A673 (cell line): ENCODE results near the gene MIA2. TPM values are rescaled to one million over a fixed set of nuclear protein-coding genes. Genes with fewer than 3 reads are reported as not detected.

Source experiments
- BruUV-seq: library from RNA; stranded (reverse); fragments of 400-500 nt; replicated peaks from 2 replicates; lab custom pipeline; 2021; lab: Mats Ljungman, UMichigan
- CTCF ChIA-PET: fragments of 300-600 bp; sonication (Branson Sonifier 250); formaldehyde crosslinking; loops from one replicate; lab custom pipeline; 2022; ENCODE audit warnings: antibody characterized with exemption; lab: Charles Lee
- POLR2A ChIA-PET: fragments of 300-600 bp; sonication (Branson Sonifier 250); formaldehyde crosslinking; loops from one replicate; lab custom pipeline; 2022; ENCODE audit warnings: antibody characterized with exemption; ENCODE audit not compliant: low non-redundant PET; lab: Charles Lee
- DNase-seq: peaks from one replicate; pipeline ENCODE4 v3.0.0-alpha.2; 2015; ENCODE audit warnings: low spot score
- H3K27ac ChIP-seq: fragments of 200-600 bp; sonication (generic); 2 replicates; pipeline ENCODE4 v1.5.1; 2016; ENCODE audit warnings: mixed run types, low read depth, mild to moderate bottlenecking, mixed read lengths, antibody characterized with exemption, low read length; ENCODE audit not compliant: poor library complexity, severe bottlenecking
- H3K27me3 ChIP-seq: fragments of 200-600 bp; sonication (generic); replicated peaks from 2 replicates; pipeline ENCODE4 v1.6.1; 2017; ENCODE audit warnings: mixed run types, low read depth, mild to moderate bottlenecking, mixed read lengths, antibody characterized with exemption, low read length; ENCODE audit not compliant: insufficient read depth, poor library complexity
- H3K36me3 ChIP-seq: fragments of 200-600 bp; sonication (generic); 2 replicates; pipeline ENCODE4 v1.6.1; 2016; ENCODE audit warnings: mixed run types, mild to moderate bottlenecking, mixed read lengths, antibody characterized with exemption, low read length; ENCODE audit not compliant: insufficient read depth, poor library complexity, severe bottlenecking
- H3K4me1 ChIP-seq: fragments of 200-600 bp; sonication (generic); 2 replicates; pipeline ENCODE4 v1.6.1; 2017; ENCODE audit warnings: mixed run types, mild to moderate bottlenecking, mixed read lengths, antibody characterized with exemption, low read length; ENCODE audit not compliant: insufficient read depth, poor library complexity, severe bottlenecking
- H3K4me3 ChIP-seq: fragments of 200-600 bp; sonication (generic); 2 replicates; pipeline ENCODE4 v1.5.1; 2016; ENCODE audit warnings: low read depth, mixed run types, mild to moderate bottlenecking, mixed read lengths, low read length; ENCODE audit not compliant: poor library complexity, severe bottlenecking
- H3K9me3 ChIP-seq: fragments of 200-600 bp; sonication (generic); 2 replicates; pipeline ENCODE4 v1.6.1; 2016; ENCODE audit warnings: mixed run types, low read depth, mild to moderate bottlenecking, mixed read lengths, antibody characterized with exemption, low read length; ENCODE audit not compliant: poor library complexity, severe bottlenecking
- CTCF ChIP-seq: fragments of 300-800, 200-600 bp; sonication (generic); conservative IDR thresholded peaks from 2 replicates; pipeline ENCODE4 v1.5.1; 2017; ENCODE audit warnings: low read depth, mild to moderate bottlenecking, antibody characterized with exemption, low read length, moderate library complexity, mixed read lengths
- EZH2 ChIP-seq: fragments of 200-600 bp; sonication (generic); IDR thresholded peaks from 2 replicates; pipeline ENCODE4 v1.6.1; 2017; ENCODE audit warnings: borderline replicate concordance, low read depth, mild to moderate bottlenecking, mixed read lengths, antibody characterized with exemption, low read length; ENCODE audit not compliant: poor library complexity, severe bottlenecking
- intact Hi-C: fragments of 100-400 bp; cut with micrococcal nuclease; formaldehyde crosslinking; loops from one replicate; pipeline ENCODE4 v1.10.0; 2022; ENCODE audit not compliant: unreplicated experiment
- total RNA-seq: library from RNA; stranded (reverse); gene quantifications from 2 replicates; pipeline ENCODE4 v1.2.3, GENCODE V29; 2021

MIA2 gene
- total RNA-seq, 1 experiment from 2014 or later, result 16.7 TPM

- H3K4me1 ChIP-seq, result no peaks in the 10 kb centered on the region
- H3K27ac ChIP-seq, result no peak overlapping the region
- no peak for DNase-seq
- no peaks in the 10 kb centered on the region for H3K27me3 ChIP-seq
- TF ChIP-seq CTCF (no peak), EZH2 (no peak)
- BruUV-seq, result no TSS peak
- CTCF ChIA-PET, result no interaction called here
- no peak overlapping the region for H3K4me3 ChIP-seq
- intact Hi-C loops, result no loop called here
- no peaks in the 10 kb centered on the region for H3K9me3 ChIP-seq
- POLR2A ChIA-PET, result no interaction called here
- no peaks in the 10 kb centered on the region for H3K36me3 ChIP-seq
Measured at GRCh38 chr14:39364509-39364908, 130.8 kb downstream of the MIA2 start.

- no peaks in the 10 kb centered on the region for H3K36me3 ChIP-seq
- intact Hi-C loops, result loop anchor here (5.0 kb wide), 1 partner anchor 133 kb away; the partner anchor contains the start of gene MIA2
- H3K4me1 ChIP-seq, result no peaks in the 10 kb centered on the region
- no peaks in the 10 kb centered on the region for H3K9me3 ChIP-seq
- DNase-seq, result no peak
- H3K27me3 ChIP-seq, result no peaks in the 10 kb centered on the region
- CTCF ChIA-PET, result no interaction called here
- POLR2A ChIA-PET, result no interaction called here
- H3K4me3 ChIP-seq, result no peak overlapping the region
- H3K27ac ChIP-seq, result no peak overlapping the region
- no peak for TF ChIP-seq CTCF
- no peak for TF ChIP-seq EZH2
- BruUV-seq, result no TSS peak
Measured at GRCh38 chr14:39365354-39365753, 131.6 kb downstream of the MIA2 start.

GRCh38 chr14:39366460-39367386, 133.0 kb downstream of the MIA2 start:
- no TSS peak for BruUV-seq
- no peak overlapping the region for H3K4me3 ChIP-seq
- H3K36me3 ChIP-seq, result no peaks in the 10 kb centered on the region
- no peak for DNase-seq
- ChIA-PET CTCF (no interaction called here), POLR2A (interaction anchor here (0.6 kb wide), 1 partner anchor 195 kb away, joined by 4 read pairs; no protein-coding TSS in a partner anchor)
- H3K27me3 ChIP-seq, result no peaks in the 10 kb centered on the region
- TF ChIP-seq CTCF (no peak), EZH2 (no peak)
- intact Hi-C loops, result loop anchor here (5.0 kb wide), 1 partner anchor 134 kb away; the partner anchor contains the start of gene MIA2
- no peaks in the 10 kb centered on the region for H3K4me1 ChIP-seq
- H3K9me3 ChIP-seq, result no peaks in the 10 kb centered on the region
- H3K27ac ChIP-seq, result no peak overlapping the region
